ENCODE data around the gene TSPAN19.
A peak's percentile ranks its signal among the peaks of the same experiment; 100 is the strongest.

Gene TSPAN19

DNA sequence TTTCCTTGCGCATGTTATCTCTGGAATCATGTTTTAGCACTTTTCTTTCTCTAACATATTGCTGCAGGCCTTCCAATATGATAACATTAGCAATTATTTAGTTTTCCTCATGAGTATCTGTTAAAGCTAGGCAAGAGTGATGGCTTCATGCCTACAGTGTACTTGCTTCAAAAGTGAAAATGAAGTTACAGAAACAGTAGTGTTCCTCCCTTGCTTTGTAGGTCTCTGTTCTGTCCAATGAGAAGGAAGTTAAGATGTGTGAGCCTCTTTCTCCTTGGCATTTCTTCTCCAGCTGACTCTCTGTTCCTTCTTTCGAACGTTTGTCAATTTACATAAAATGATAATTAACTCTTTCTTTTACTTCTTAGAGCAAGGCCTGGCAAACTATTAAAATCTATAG is 22.3 kb upstream of the TSPAN19 start:
- H3K27ac ChIP-seq, result no peak overlapping the region
- TF ChIP-seq, protein P1, sequence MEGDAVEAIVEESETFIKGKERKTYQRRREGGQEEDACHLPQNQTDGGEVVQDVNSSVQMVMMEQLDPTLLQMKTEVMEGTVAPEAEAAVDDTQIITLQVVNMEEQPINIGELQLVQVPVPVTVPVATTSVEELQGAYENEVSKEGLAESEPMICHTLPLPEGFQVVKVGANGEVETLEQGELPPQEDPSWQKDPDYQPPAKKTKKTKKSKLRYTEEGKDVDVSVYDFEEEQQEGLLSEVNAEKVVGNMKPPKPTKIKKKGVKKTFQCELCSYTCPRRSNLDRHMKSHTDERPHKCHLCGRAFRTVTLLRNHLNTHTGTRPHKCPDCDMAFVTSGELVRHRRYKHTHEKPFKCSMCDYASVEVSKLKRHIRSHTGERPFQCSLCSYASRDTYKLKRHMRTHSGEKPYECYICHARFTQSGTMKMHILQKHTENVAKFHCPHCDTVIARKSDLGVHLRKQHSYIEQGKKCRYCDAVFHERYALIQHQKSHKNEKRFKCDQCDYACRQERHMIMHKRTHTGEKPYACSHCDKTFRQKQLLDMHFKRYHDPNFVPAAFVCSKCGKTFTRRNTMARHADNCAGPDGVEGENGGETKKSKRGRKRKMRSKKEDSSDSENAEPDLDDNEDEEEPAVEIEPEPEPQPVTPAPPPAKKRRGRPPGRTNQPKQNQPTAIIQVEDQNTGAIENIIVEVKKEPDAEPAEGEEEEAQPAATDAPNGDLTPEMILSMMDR (conservative IDR thresholded peaks at IDR 0.05), result no peak
- no peak for TF ChIP-seq ZFX (IDR thresholded peaks at IDR 0.05)

DNA sequence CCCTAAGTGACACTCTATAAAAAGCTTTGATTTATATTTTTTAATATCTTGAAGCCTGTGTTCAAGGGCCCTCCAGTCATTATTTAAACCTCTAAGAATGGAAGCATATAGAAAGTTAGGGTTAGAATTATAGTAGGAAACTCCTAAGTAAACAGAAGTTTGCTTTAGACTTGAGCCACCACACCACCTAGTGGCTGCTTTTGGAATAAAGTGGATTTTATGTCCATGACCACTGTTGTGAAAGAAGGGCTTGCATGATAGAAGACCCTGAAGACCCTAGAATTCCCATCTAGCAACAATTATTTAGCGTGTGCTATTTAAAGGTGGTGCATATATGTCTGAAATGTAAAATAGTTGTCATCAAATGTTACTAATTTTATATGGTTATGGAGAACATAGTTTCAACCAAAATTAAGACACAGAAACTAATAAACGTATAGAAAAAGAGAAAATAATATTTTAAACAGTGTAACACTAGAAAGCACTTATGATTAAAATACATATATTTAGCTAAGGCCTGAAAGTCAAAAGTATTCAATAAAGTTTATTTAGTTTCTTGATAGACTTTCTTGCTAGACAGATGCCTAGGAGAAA is 21.4 kb upstream of the TSPAN19 start:
- no peak for TF ChIP-seq ZFX (IDR thresholded peaks at IDR 0.05)
- TF ChIP-seq, protein P1 (conservative IDR thresholded peaks at IDR 0.05), result peak; percentile 84
- no peak overlapping the region for H3K27ac ChIP-seq

DNA sequence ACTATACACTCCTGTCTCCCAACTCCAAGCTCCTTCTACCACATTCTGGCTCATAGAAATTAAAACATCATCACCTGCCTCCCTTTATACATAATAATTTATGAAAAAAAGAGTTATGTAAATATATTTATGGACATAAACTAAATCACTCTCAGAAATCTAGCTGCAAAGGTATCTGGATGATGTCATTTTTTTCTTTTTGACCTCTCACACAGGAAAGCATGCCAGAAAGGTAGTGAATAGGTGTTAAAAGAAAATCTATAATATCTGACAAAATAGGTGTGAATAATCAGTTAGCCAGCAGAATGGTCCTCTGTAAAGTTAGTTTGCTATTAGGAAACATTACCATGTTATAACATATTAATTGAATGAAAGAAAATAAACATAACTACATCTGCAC is 7.8 kb upstream of the TSPAN19 start:
- no peak overlapping the region for H3K27ac ChIP-seq
- TF ChIP-seq, protein P1 (conservative IDR thresholded peaks at IDR 0.05), result no peak
- no peak for TF ChIP-seq ZFX (IDR thresholded peaks at IDR 0.05)

DNA sequence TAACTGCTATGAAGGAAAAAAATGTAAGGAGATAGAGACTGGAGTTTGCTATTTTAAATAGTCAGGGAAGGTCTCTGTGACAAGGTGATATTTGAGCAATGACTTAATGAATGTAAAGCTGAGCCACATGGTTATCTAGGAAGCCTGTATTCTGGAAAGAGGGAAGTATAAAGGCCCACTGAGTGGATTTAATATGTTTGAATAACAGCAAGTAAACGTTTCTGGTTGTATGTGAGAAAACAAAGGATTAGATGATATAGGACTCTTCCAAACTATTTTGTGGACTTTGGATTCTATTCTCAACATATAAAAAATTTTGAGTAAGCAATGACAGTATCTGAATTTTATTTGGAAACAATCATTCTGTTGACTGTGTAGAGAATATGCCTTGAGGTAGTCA is 5.3 kb upstream of the TSPAN19 start:
- TF ChIP-seq, protein P1 (conservative IDR thresholded peaks at IDR 0.05), result no peak
- TF ChIP-seq ZFX (IDR thresholded peaks at IDR 0.05), result no peak
- H3K27ac ChIP-seq, result no peak overlapping the region

DNA sequence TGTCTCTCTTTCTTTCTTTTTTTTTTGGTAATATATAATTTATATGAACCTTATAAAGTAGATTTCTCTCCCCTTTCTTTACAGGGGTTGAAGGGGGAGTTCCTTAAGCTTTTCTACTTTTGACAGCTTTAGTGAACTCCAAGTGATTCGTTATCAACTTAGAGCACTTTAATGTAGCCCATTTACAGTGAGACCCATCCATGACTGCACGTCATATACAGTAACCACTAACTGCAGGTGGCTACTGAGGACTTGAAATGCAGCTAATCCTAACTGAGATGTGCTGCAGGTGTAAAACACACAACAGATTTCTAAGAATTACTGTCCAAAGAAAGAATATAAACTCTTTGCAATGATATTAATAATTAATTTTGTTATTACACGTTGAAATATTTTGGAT is 656 bp upstream of the TSPAN19 start:
- H3K27ac ChIP-seq, result no peak overlapping the region
- TF ChIP-seq ZFX (IDR thresholded peaks at IDR 0.05), result no peak
- TF ChIP-seq, protein P1 (conservative IDR thresholded peaks at IDR 0.05), result no peak

DNA sequence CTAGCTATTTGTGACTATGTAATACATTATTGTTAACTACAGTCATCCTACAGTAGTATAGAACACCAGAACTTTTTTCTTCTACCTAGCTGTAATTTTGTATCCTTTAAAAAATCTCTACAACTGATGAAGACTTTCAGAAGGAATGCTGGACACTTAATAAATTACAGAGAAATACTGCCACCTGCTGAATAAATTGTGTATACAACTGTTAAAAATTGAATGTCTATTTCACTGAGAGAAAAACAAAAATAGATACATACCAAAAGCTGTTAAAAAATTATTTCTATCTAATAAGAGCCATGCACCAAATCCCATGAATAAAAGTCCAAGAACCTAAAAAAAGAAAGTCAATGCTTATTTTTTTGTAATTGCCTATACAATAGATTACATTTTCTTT is 6.6 kb downstream of the TSPAN19 start:
- TF ChIP-seq, protein P1 (conservative IDR thresholded peaks at IDR 0.05), result peak; percentile 59
- no peak for TF ChIP-seq ZFX (IDR thresholded peaks at IDR 0.05)

DNA sequence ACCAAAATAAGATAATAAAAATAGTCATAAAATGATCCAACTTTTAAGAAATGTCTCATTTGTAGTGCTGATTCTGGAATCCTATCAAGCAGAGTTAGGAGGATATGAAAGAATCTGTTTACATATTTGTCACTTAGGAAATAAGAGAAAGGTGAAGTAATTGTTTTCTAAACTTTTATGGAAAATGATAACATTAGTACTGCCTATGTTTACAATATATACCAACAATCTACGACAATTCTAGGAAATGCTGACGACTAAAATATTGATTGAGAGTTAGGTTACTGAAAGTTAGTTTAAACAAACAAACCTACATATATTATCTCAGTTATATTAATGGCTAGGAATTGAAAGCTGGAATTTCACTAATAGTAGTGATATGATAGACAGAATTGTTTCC is 18.0 kb downstream of the TSPAN19 start:
- TF ChIP-seq, protein P1 (conservative IDR thresholded peaks at IDR 0.05), result no peak
- TF ChIP-seq ZFX (IDR thresholded peaks at IDR 0.05), result no peak
- no peak overlapping the region for H3K27ac ChIP-seq

More for the DNA sequence above, 6.6 kb downstream of the TSPAN19 start:
- no peak overlapping the region for H3K27ac ChIP-seq

Data from C4-2B (cell line).